ENCODE measurements around the gene RELN. TPM values are rescaled to one million over a fixed set of nuclear protein-coding genes. Genes with fewer than 3 reads are reported as not detected.

Gene RELN
- total RNA-seq, 1 donor from 2014 or later = 3.8 TPM

DNA sequence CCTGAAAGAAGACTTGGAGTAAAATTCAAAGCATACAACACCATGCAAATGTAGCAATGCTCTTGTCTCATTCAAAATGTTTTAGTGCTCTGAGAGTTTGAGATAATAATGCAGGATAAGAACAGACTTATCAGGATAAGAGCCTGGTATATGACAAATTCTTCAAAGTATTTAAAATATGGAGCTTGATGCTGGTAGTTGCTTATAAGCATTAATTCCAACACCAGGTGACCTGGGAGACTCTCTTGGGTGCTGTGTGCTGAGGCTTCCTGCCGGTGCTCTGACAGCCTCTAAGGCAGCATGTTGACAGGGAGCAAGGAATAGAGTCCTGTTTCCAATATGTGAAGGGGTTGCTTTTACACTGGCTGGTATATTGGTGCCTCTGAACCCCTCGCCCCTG, 508.7 kb downstream of the RELN start:
- no peak for DNase-seq (ENCODE audit: low read depth)
- TF ChIP-seq CTCF (conservative IDR thresholded peaks at IDR 0.05; ENCODE audit: low read depth, low read length) = no peak
- no peak overlapping the region for H3K4me3 ChIP-seq (ENCODE audit: low read depth, low read length)

- no peak for TF ChIP-seq CTCF (conservative IDR thresholded peaks at IDR 0.05; ENCODE audit: low read depth, low read length)
- no peak for DNase-seq (ENCODE audit: low read depth)
Measured at GRCh38 chr7:103474956-103475355, 514.5 kb downstream of the RELN start.

GRCh38 chr7:103469095-103469948, 520.1 kb downstream of the RELN start:
- no peak for DNase-seq (ENCODE audit: low read depth)
- no peak overlapping the region for H3K4me3 ChIP-seq (ENCODE audit: low read depth, low read length)
- no peak for TF ChIP-seq CTCF (conservative IDR thresholded peaks at IDR 0.05; ENCODE audit: low read depth, low read length)

More at GRCh38 chr7:103474956-103475355, 514.5 kb downstream of the RELN start:
- H3K4me3 ChIP-seq (ENCODE audit: low read depth, low read length) = no peak overlapping the region

DNA sequence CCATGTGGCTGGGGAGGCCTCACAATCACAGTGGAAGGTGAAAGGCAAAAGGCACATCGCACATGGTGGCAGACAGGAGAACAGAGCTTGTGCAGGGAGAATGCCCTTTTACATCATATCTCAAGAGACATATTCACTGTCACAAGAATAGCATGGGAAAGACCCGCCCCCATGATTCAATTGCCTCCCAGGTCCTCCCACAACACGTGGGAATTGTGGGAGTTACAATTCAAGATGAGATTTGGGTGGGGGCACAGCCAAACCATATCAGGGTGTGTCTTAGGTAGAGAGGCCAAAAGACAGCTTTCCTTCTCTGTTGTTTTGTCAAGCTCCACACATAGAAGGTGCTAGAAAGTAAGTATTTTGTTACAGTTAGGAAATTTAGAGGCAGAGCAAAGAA, 522.6 kb downstream of the RELN start:
- TF ChIP-seq CTCF (conservative IDR thresholded peaks at IDR 0.05; ENCODE audit: low read depth, low read length) = no peak
- DNase-seq (ENCODE audit: low read depth) = no peak
- H3K4me3 ChIP-seq (ENCODE audit: low read depth, low read length) = no peak overlapping the region

DNA sequence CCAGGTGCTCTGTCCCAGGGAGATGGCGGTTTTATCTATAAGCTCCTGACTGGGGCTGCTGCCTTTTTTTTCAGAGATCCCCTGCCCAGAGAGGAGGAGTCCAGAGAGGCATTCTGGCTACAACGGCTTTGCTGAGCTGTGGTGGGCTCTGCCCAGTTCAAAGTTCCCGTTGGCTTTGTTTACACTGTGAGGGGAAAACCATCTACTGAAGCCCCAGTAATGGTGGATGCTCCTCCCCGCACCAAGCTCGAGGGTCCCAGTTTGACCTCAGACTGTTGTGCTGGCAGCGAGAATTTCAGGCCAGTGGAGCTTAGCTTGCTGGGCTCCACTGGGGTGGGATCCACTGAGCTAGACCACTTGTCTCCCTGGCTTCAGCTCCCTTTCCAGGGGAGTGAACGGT, 527.1 kb downstream of the RELN start:
- TF ChIP-seq CTCF (conservative IDR thresholded peaks at IDR 0.05; ENCODE audit: low read depth, low read length) = no peak
- no peak overlapping the region for H3K4me3 ChIP-seq (ENCODE audit: low read depth, low read length)
- DNase-seq (ENCODE audit: low read depth) = no peak

GRCh38 chr7:103447073-103447960, 542.1 kb downstream of the RELN start:
- H3K4me3 ChIP-seq (ENCODE audit: low read depth, low read length) = no peak overlapping the region
- TF ChIP-seq CTCF (conservative IDR thresholded peaks at IDR 0.05; ENCODE audit: low read depth, low read length) = peak; percentile 86
- no peak for DNase-seq (ENCODE audit: low read depth)
